ENCODE measurements around the gene PTPRD. TPM values are rescaled to one million over a fixed set of nuclear protein-coding genes. Genes with fewer than 3 reads are reported as not detected.

PTPRD gene
- total and polyA plus RNA-seq, 9 of the 15 experiments (the other 6 are each of a cell fraction or from before 2014, with no cell fraction given), result 0.11 TPM; not detected in 8

- Histone ChIP-seq H3K79me2 (ENCODE audit: control insufficient read depth, insufficient read depth, low read length) (no peaks in the 10 kb centered on the region), H3K27me3 (ENCODE audit: control insufficient read depth in 2 of 2, insufficient read depth in 2 of 2, low read length in 2 of 2) (no peaks in the 10 kb centered on the region), H3K36me3 (ENCODE audit: control insufficient read depth, insufficient read depth, low read length) (no peaks in the 10 kb centered on the region), H3K4me1 (replicated peaks in 1 of 2; ENCODE audit: control insufficient read depth in 2 of 2, insufficient read depth in 2 of 2, low read length in 2 of 2) (no peaks in the 10 kb centered on the region), H3K9me1 (ENCODE audit: control insufficient read depth, insufficient read depth, low read length) (no peaks in the 10 kb centered on the region), H3K27ac (ENCODE audit: extremely low read depth, low read depth, low read length) (no peak overlapping the region), H3K4me3 (no peak overlapping the region), H3K9me3 (replicated peaks; ENCODE audit: control insufficient read depth, insufficient read depth, low read depth, low read length) (no peaks in the 10 kb centered on the region), H2AFZ (ENCODE audit: low read depth, low read length) (no peak overlapping the region), H3K9ac (ENCODE audit: insufficient read depth in 1 of 2, low read depth in 2 of 2, low read length in 2 of 2) (no peak overlapping the region), H3K4me2 (ENCODE audit: insufficient read depth, low read length) (no peak overlapping the region), H4K20me1 (replicated peaks; ENCODE audit: control insufficient read depth, insufficient read depth, low read length) (no peaks in the 10 kb centered on the region)
- ChIA-PET CTCF (ENCODE audit: low intra/inter-chr PET ratio) (no interaction called here), POLR2A (no interaction called here)
- ATAC-seq (no peak), DNase-seq (ENCODE audit: extremely low read depth in 1 of 4, low spot score in 3 of 4) (no peak), FAIRE-seq (no peak)
- in situ Hi-C loops (cut with MboI), result no loop called here
- TF ChIP-seq GTF2E2 (tag; IDR thresholded peaks at IDR 0.05) (no peak), IFI16 (CRISPR knock-in tag; IDR thresholded peaks at IDR 0.05) (no peak)
- 0% methylated on average over 3 of the region's 3 CpGs for WGBS (ENCODE audit: insufficient coverage, low coverage, missing lambda C conversion rate)
- BruUV-seq (replicated peaks), result no TSS peak
- intact Hi-C loops (cut with micrococcal nuclease), result no loop called here
Measured at GRCh38 chr9:8651846-8652215, 1961.0 kb downstream of the PTPRD start.

GRCh38 chr9:8651070-8651845, 1961.5 kb downstream of the PTPRD start:
- H3K36me3 ChIP-seq (ENCODE audit: control insufficient read depth, insufficient read depth, low read length), result no peaks in the 10 kb centered on the region
- no peaks in the 10 kb centered on the region for H3K9me3 ChIP-seq (replicated peaks; ENCODE audit: control insufficient read depth, insufficient read depth, low read depth, low read length)
- FAIRE-seq (no peak), DNase-seq (ENCODE audit: extremely low read depth in 1 of 4, low spot score in 3 of 4) (no peak), ATAC-seq (no peak)
- no TSS peak for BruUV-seq (replicated peaks)
- H3K4me3 ChIP-seq, result no peak overlapping the region
- H3K4me2 ChIP-seq (ENCODE audit: insufficient read depth, low read length), result no peak overlapping the region
- no peak overlapping the region for H3K9ac ChIP-seq (ENCODE audit: insufficient read depth in 1 of 2, low read depth in 2 of 2, low read length in 2 of 2)
- H3K79me2 ChIP-seq (ENCODE audit: control insufficient read depth, insufficient read depth, low read length), result no peaks in the 10 kb centered on the region
- no peaks in the 10 kb centered on the region for H4K20me1 ChIP-seq (replicated peaks; ENCODE audit: control insufficient read depth, insufficient read depth, low read length)
- in situ Hi-C loops (cut with MboI), result no loop called here
- H3K9me1 ChIP-seq (ENCODE audit: control insufficient read depth, insufficient read depth, low read length), result no peaks in the 10 kb centered on the region
- POLR2A ChIA-PET, result no interaction called here
- no peak overlapping the region for H3K27ac ChIP-seq (ENCODE audit: extremely low read depth, low read depth, low read length)
- TF ChIP-seq MED1 (CRISPR knock-in tag; IDR thresholded peaks at IDR 0.05; ENCODE audit: borderline replicate concordance) (no peak), FOXJ2 (tag; IDR thresholded peaks at IDR 0.05) (no peak), FIP1L1 (IDR thresholded peaks at IDR 0.05; ENCODE audit: low read depth, low read length, poor library complexity, severe bottlenecking) (no peak), U2AF1 (optimal IDR thresholded peaks at IDR 0.05; ENCODE audit: low read depth, low read length) (no peak), GTF2E2 (tag; IDR thresholded peaks at IDR 0.05) (no peak), CCNT2 (IDR thresholded peaks at IDR 0.05; ENCODE audit: borderline replicate concordance, extremely low read depth, insufficient read length, low read depth, low read length) (no peak), CHD2 (IDR thresholded peaks at IDR 0.05; ENCODE audit: low read depth, low read length) (no peak), NBN (IDR thresholded peaks at IDR 0.05; ENCODE audit: low read depth) (no peak)
- no peaks in the 10 kb centered on the region for H3K27me3 ChIP-seq (ENCODE audit: control insufficient read depth in 2 of 2, insufficient read depth in 2 of 2, low read length in 2 of 2)
- WGBS (ENCODE audit: insufficient coverage, low coverage, missing lambda C conversion rate), result 0% methylated on average over 10 of the region's 10 CpGs
- no peaks in the 10 kb centered on the region for H3K4me1 ChIP-seq (replicated peaks in 1 of 2; ENCODE audit: control insufficient read depth in 2 of 2, insufficient read depth in 2 of 2, low read length in 2 of 2)
- intact Hi-C loops (cut with micrococcal nuclease), result no loop called here
- CTCF ChIA-PET (ENCODE audit: low intra/inter-chr PET ratio), result no interaction called here
- no peak overlapping the region for H2AFZ ChIP-seq (ENCODE audit: low read depth, low read length)
